HTERT RPE-1 (cell line): ENCODE results near the gene HNRNPAB.
"Not testable (repeated sequence)": the region's sequence is repeated elsewhere in the genome, so short reads cannot be mapped to it uniquely, and the experiment has no call there.

Experiments used
- in situ Hi-C: fragments of 300-500 bp; cut with MboI; formaldehyde crosslinking; loops from 4 replicates; pipeline ENCODE4 v1.14.3; 2020; ENCODE audit warnings: low sequenced_read_pairs

Gene HNRNPAB

GRCh38 chr5:178196281-178196812, 8.0 kb upstream of the HNRNPAB start:
- in situ Hi-C loops = no loop called here

DNA sequence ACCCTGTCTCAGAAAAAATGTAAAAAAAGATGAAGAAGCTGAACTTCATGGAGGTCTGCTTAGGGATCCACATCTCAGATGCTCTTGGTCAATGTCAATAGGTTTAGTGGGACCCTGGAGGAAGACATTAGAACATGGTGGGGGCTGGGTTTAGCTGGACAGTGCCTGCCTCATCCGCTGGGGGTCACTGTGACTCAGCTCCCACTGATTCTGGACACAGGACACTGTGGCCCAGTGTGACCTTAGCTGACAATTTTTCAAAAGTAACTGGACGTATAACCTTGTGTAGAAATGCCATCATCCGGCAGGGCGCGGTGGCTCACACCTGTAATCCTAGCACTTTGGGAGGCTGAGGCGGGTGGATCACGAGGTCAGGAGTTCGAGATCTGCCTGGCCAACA, 7.3 kb upstream of the HNRNPAB start:
- in situ Hi-C loops = no loop called here

- in situ Hi-C loops = not testable (repeated sequence)
Observed at GRCh38 chr5:178198151-178198550, 6.2 kb upstream of the HNRNPAB start.

GRCh38 chr5:178198706-178199105, 5.6 kb upstream of the HNRNPAB start:
- in situ Hi-C loops = no loop called here

DNA sequence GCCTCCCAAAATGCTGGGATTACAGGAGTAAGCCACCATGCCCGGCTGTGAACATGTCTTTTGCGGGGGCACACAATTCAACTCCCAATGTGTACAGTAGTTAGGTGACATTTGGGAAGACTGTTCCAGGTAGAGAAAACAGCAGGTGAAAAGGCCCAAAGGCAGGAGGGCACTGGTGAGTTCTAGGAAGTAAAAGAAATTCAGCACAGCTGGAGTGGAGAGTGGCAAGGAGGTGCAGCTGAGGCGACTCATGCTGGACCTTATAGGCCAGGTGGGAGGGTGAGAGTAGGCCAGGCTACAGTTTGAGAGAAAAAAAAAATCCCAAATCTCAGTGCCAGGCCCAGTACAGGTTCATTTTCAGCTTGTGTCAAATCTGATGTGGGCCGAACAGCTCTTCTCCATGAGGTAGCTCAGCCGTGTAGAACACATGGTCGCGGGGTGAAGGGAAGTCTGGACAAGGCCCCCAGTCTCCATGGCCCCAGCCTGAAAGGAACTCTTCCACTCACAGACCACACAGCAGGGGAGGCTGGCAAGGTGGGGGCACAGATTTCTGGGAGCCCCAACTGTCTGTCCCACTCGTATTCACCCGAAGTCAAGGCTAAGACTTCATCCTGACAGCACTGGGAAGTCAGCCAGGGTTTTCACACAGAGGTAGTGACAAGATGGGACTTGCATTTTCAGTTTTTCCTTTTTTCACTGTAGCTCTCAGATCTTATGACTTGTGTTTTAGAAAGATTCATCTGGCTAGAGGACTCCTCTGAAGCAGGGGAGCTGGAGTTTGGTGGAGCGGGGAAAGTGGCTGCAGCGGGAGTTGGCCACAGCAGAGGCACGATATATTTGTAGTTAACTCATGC, 4.5 kb upstream of the HNRNPAB start:
- in situ Hi-C loops = no loop called here

DNA sequence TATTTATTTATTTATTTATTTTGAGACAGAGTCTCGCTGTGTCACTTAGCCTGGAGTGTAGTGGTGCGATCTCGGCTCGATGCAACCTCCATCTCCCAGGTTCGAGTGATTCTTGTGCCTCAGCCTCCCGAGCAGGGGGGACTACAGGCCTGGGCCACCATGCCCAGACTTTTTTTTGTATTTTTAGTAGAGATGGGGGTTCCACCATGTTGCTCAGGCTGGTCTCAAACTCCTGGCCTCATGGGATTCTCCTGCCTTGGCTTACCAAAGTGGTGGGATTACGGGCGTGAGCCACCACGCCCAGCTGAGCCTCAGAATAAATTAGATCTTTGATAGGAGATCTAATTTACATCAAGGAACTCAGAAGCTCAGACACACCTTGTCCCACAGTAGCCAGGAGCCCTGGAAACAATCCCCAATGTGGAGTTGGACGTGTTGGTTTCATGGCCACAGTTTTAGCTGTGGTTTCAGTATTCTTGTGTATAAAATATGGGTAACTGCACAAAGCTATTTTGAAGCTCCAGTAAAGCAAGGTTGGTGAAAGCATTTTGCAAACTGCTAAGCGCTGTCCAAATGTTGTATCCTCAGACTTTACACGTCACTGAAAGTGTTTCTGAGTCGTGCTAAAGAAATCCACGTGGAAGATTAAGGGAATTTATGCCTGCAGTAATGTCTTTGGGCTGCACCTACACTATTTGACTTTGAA, 3.0 kb upstream of the HNRNPAB start:
- in situ Hi-C loops = no loop called here

- in situ Hi-C loops = no loop called here
Observed at GRCh38 chr5:178201927-178202235, 2.5 kb upstream of the HNRNPAB start.

DNA sequence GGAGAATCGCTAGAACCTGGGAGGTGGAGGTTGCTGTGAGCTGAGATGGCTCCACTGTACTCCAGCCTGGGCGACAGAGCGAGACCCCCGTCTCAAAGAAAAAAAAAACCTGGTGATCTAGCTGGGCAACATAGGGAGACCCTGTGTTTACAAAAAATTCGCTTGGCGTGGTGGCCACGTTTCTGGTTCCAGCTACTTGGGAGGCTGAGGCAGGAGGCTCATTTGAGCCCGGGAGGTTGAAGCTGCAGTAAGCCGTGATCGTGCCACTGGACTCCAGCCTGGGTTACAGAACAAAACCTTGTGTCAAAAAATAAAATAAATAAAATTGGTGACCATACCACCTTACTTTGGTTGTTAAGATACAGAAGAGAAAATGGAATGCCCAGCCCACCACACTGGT, 1.8 kb upstream of the HNRNPAB start:
- in situ Hi-C loops = no loop called here

DNA sequence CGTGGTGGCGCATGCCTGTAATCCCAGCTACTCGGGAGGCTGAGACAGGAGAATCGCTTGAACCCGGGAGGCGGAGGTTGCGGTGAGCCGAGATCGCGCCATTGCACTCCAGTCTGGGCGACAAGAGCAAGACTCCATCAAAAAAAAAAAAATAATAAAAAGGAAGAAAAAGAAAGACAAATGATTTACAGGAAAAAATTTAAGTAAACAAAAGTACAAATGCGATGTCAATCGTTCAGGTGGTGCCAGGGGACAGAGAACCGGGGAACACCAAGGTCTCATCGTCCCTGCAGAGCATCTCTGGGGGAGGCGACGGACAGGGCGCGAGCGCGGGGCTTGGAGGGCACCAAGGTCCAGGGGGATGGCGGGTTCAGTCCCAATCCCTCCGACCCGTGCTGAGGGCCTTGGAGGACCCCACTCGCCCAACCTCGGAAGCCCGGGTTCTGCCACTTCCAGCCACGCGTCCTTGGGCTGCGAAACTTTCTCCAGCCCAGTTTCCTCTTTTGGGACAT, 607 bp upstream of the HNRNPAB start:
- in situ Hi-C loops = no loop called here

DNA sequence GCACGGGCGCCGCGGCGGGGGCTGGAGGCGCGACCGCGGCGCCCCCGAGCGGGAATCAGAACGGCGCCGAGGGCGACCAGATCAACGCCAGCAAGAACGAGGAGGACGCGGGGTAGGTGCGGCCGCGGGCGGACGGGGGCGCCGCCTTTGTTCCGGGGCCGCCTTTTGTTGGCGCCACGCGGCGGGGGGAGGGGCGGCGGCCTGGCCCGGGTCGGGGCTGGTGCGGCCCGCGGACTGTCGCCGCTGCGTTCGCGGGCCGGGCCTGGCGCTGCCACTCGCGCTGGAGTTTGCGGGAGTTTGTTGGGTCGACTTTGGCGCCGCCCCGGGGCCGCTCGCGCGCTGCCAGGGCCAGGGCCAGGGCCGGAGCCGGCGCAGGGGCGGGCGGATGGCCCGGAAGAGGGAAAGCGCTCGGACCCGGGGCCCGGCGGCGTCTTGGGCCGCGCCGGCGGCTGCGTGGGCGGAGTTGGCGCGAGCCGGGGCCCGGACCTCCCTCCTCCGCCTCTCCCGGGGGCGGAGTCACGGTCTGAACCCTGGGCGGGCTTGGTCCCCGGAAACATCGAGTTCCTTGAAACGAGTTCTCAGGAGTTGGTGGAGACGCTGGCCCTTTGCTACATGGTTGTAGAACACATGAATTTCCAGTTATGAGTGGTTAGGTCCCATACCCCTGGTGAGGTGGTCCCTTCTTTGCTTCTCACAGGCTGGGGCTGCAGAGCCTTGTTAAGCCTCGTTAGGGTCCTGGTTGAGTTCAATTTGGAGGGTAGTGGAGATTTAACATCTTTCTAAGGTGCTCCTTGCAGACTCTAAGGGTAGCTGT, 809 bp downstream of the HNRNPAB start:
- in situ Hi-C loops = no loop called here

DNA sequence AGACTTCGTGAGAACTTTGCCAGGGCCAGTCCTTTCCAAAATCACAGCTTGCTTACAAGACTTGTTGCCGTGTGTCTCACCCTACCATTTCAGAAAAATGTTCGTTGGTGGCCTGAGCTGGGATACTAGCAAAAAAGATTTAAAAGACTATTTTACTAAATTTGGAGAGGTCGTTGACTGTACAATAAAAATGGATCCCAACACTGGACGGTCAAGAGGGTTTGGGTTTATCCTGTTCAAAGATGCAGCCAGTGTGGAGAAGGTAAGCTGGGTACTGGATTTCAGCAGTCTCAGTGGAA, 1.4 kb downstream of the HNRNPAB start:
- in situ Hi-C loops = no loop called here

GRCh38 chr5:178206166-178207101, 2.1 kb downstream of the HNRNPAB start:
- in situ Hi-C loops = no loop called here

DNA sequence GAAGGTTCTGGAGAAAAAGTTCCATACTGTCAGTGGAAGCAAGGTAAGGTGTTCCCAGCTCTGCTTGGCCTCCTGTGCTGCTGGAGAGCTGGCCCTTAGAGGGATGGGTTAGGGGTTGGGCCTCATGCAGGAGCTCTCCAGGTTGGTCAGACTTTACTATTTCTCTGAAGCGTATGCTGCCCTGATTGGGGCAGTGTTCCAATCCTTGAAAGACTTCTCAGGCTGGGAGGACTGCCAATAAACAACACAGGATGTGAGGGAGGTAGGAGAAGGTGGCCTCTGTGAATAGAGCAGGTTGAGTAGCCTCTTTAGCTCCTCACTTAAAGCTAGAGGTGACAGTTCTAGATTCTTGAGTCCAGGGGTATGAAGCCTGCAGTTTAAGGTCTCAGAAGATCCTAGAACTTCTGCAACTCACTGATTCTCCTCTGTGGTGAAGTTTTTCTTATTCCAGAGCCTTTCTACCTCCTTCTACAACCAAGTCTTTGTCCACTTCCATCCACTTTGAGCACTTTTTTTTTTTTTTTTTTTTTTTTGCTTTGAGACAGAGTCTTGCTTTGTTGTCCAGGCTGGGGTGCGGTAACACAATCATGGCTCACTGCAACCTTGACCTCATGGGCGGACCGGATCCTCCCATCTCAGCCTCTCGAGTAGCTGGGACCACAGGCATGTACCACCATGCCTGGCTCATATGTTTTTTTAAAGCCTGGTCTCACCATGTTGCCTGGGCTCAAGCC, 3.0 kb downstream of the HNRNPAB start:
- in situ Hi-C loops = no loop called here

DNA sequence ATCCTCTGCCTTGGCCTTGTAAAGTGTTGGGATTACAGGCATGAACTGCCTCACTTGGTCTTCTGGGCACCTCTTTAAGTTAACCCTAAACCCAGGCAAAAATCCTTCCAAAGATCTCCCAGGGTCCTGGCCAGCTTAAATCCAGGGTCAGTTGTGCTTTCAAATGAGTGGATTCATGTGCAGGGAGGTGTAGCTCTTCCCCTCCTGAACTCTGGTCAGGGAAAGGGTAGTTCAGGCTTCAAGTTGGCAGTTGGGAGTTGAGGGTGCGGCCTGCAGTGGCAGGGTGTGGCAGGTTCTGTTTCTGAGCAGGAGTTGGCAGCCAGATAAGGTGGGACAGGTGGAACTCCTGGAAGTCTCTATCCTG, 3.6 kb downstream of the HNRNPAB start:
- in situ Hi-C loops = no loop called here

DNA sequence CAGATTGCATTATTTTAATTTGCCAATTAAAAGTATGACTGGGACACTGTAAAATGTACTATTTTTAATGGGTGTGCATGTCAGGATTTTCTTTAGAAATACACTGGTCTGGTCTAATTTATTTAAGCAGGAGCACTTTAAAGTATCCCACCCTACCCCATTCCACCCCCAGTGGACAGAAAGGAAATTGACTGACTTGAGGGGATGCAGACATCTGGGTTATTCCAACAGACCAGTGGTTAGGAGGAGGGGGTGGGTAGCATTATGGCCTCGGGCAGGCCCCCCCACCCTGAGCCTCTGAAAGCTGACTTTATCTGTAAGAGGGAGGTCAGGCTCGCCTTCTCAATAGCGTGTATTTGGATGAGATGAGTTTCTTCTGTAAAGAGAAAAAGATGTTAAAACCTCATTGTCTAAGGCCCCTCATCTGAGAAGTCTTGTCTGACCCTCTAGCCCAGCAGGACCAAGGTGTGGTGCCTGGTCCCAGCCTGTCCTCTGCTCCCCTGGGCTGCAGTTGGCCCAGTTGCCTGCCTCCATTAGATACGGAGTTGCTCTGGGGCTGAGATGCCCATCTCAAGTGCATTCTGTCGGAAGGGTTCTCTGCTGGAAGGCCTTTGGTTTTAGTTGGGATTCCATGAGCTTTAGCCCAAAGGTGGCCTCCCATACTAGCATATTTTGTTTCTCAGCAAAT, 4.4 kb downstream of the HNRNPAB start:
- in situ Hi-C loops = no loop called here

GRCh38 chr5:178209334-178210072, 5.2 kb downstream of the HNRNPAB start:
- in situ Hi-C loops = no loop called here

DNA sequence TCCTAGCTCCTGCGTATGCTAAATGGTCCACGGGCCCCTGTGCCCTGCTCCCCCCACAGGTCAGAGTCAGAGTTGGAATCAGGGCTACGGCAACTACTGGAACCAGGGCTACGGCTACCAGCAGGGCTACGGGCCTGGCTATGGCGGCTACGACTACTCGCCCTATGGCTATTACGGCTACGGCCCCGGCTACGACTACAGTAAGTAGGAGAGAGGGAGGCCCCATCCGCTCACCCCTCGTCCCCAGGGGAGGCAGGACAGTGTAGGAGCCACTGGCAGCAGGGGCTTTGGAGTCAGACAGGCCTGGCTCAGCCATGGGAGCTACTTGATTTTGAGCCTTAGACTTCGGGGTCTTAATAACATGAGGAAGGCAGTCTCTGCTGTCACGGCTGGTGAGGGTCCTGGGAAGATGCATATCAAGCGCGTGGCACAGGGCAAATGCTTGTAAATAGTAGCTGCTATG, 5.8 kb downstream of the HNRNPAB start:
- in situ Hi-C loops = no loop called here

- in situ Hi-C loops = no loop called here
Observed at GRCh38 chr5:178210686-178211085, 6.4 kb downstream of the HNRNPAB start.
